ENCODE data around the gene TNIP2.

DNA sequence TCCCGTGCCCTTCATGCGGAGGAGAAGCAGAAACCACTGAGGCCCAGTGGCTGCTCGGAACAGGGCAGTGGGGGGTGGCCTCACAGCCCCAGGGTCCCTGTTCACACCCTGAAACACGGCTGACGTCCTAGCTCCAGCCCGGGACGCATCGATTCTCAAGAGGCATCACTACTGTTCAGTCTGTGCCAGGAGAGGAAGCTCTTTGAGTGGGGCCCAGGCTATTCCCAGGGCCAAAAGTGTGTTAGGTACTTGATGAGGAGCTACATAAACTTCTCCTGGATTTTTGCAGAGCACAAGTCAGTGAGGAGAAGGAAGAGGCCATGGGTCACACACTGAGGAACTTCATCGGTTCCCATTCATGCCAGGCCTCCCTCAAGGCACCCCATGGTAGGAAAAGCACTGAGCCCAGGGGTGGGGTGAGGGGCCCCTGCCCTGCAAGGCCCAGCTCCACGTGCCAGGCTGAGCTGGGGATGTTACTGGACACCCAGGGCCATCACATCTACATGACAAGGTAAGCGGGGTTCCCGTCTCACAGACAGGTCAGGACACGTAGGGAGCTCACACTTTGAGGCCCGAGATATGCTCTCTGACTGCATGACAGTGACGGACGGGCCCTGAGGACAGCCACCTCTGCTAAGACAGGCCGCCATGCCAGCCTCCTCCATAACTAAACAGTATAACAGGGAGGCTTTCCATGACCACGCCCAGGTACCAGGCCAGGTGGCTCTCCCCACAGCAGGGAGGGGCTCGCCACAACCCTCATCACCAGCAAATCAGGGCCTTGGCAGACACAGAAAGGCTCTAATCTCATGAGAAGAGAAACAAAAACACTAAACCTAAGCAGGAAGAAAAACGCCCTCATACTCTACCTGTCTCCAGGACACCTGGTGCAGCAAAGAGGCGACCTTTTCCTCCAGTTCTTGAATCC is 12.4 kb downstream of the TNIP2 start:
- TF ChIP-seq, protein P1, sequence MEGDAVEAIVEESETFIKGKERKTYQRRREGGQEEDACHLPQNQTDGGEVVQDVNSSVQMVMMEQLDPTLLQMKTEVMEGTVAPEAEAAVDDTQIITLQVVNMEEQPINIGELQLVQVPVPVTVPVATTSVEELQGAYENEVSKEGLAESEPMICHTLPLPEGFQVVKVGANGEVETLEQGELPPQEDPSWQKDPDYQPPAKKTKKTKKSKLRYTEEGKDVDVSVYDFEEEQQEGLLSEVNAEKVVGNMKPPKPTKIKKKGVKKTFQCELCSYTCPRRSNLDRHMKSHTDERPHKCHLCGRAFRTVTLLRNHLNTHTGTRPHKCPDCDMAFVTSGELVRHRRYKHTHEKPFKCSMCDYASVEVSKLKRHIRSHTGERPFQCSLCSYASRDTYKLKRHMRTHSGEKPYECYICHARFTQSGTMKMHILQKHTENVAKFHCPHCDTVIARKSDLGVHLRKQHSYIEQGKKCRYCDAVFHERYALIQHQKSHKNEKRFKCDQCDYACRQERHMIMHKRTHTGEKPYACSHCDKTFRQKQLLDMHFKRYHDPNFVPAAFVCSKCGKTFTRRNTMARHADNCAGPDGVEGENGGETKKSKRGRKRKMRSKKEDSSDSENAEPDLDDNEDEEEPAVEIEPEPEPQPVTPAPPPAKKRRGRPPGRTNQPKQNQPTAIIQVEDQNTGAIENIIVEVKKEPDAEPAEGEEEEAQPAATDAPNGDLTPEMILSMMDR (IDR thresholded peaks at IDR 0.05), result no peak
- TF ChIP-seq POLR2A (IDR thresholded peaks at IDR 0.05), result no peak
